ENCODE measurements around the gene CD44.

GRCh38 chr11:35157814-35158700, 19.1 kb downstream of the CD44 start:
- TF ChIP-seq POLR2A (IDR thresholded peaks at IDR 0.05) (no peak), CTCF (IDR thresholded peaks at IDR 0.05 in 8 of 11, conservative IDR thresholded peaks at IDR 0.05 in 3 of 11) (no peak), POLR2AphosphoS5 (IDR thresholded peaks at IDR 0.05) (no peak)
